Common myeloid progenitor, CD34-positive (primary cell): ENCODE results near the gene ANKRD7.

Experiments used
- CTCF ChIA-PET: fragments of 350-600 bp; sonication (Branson Sonifier 250); formaldehyde crosslinking; loops from one replicate; lab custom pipeline; 2021; ENCODE audit warnings: antibody characterized with exemption; lab: Charles Lee
- POLR2A ChIA-PET: fragments of 350-600 bp; sonication (Branson Sonifier 250); formaldehyde crosslinking; loops from one replicate; lab custom pipeline; 2021; ENCODE audit warnings: antibody characterized with exemption; lab: Charles Lee
- DNase-seq, 3 donors: peaks; one replicate each; pipeline versions ENCODE4 v3.0.0 to v3.0.0-alpha.2; 2013
- H3K27ac ChIP-seq, 2 experiments: 1 replicate in 1 of 2; 2 replicates in 1 of 2; pipeline ENCODE4 v1.7.0; 2013; ENCODE audit warnings: inconsistent platforms in 2 of 2, low read length in 2 of 2, mild to moderate bottlenecking in 2 of 2, low read depth in 1 of 2, moderate library complexity in 1 of 2; ENCODE audit not compliant: severe bottlenecking in 2 of 2, insufficient read depth in 1 of 2, poor library complexity in 1 of 2
- H3K27me3 ChIP-seq, 5 experiments: replicated peaks in 2 of 5; 1 replicate in 3 of 5; 2 replicates in 2 of 5; pipeline versions ENCODE4 v1.6.1 to v1.7.0; 2013; ENCODE audit warnings: low read length in 4 of 5, mild to moderate bottlenecking in 2 of 5, moderate library complexity in 2 of 5, inconsistent platforms in 1 of 5; ENCODE audit not compliant: insufficient read depth in 5 of 5, control insufficient read depth in 4 of 5
- H3K36me3 ChIP-seq, 4 experiments: 1 replicate in 2 of 4; 2 replicates in 2 of 4; pipeline versions ENCODE4 v1.6.1 to v1.7.0; 2013; ENCODE audit warnings: low read length in 3 of 4, control low read depth in 1 of 4, mild to moderate bottlenecking in 1 of 4; ENCODE audit not compliant: control insufficient read depth in 4 of 4, insufficient read depth in 4 of 4
- H3K4me1 ChIP-seq, 4 experiments: 1 replicate in 3 of 4; 2 replicates in 1 of 4; pipeline versions ENCODE4 v1.6.1 to v1.7.1; 2013; ENCODE audit warnings: low read length in 3 of 4, mild to moderate bottlenecking in 3 of 4, control low read depth in 1 of 4, inconsistent platforms in 1 of 4, moderate library complexity in 1 of 4; ENCODE audit not compliant: control insufficient read depth in 4 of 4, insufficient read depth in 4 of 4; ENCODE audit errors: control extremely low read depth in 1 of 4
- H3K4me3 ChIP-seq, 7 experiments: 1 replicate in 4 of 7; 2 replicates in 3 of 7; pipeline versions ENCODE4 v1.5.1 to v1.7.0; 2013; ENCODE audit warnings: mild to moderate bottlenecking in 7 of 7, low read length in 6 of 7, moderate library complexity in 6 of 7, inconsistent platforms in 2 of 7, low read depth in 2 of 7, control low read depth in 1 of 7; ENCODE audit not compliant: insufficient read depth in 4 of 7, control insufficient read depth in 1 of 7; ENCODE audit errors: extremely low read depth in 1 of 7
- H3K9me3 ChIP-seq, 5 experiments: 1 replicate in 4 of 5; 2 replicates in 1 of 5; pipeline versions ENCODE4 v1.6.1 to v1.7.1; 2013; ENCODE audit warnings: low read length in 4 of 5, mild to moderate bottlenecking in 2 of 5, inconsistent platforms in 1 of 5, low read depth in 1 of 5, moderate library complexity in 1 of 5; ENCODE audit not compliant: control insufficient read depth in 4 of 5, insufficient read depth in 2 of 5; ENCODE audit errors: control extremely low read depth in 1 of 5
- WGBS: methylation state at CpG from one replicate; pipeline ENCODE4 v1.1.5; 2013; ENCODE audit not compliant: insufficient coverage; 5-methylcytosine and 5-hydroxymethylcytosine counted together

The ANKRD7 gene

GRCh38 chr7:118184565-118184940 lies 40.0 kb upstream of the ANKRD7 start:
- 35% methylated on average over 4 of the region's 10 CpGs for WGBS
- H3K9me3 ChIP-seq, result no peaks in the 10 kb centered on the region
- DNase-seq, result no peak
- no peaks in the 10 kb centered on the region for H3K27me3 ChIP-seq
- H3K27ac ChIP-seq, result peak overlapping the region; percentile 95 to 98
- POLR2A ChIA-PET, result interaction anchor here (0.5 to 0.7 kb wide), 2 partner anchors 9 to 23 kb away, joined by 3 read pairs; no protein-coding TSS in a partner anchor
- CTCF ChIA-PET, result interaction anchor here (0.9 to 1.2 kb wide), 2 partner anchors 11 to 13 kb away, joined by 3 to 4 read pairs; no protein-coding TSS in a partner anchor
- peaks cover 8 to 26% (median 17%) of the 10 kb centered on the region in 4 experiments for H3K4me1 ChIP-seq
- H3K36me3 ChIP-seq, result peaks cover 4 to 21% (median 11%) of the 10 kb centered on the region in 4 experiments
- peak overlapping the region in 6 of 7 experiments; percentile 82 to 100 (median 88) for H3K4me3 ChIP-seq

- H3K36me3 ChIP-seq, result peaks cover 5 to 27% (median 13%) of the 10 kb centered on the region in 4 experiments
- no peaks in the 10 kb centered on the region for H3K9me3 ChIP-seq
- H3K27ac ChIP-seq, result peak overlapping the region in 1 of 2 experiments; percentile 98
- no peaks in the 10 kb centered on the region for H3K27me3 ChIP-seq
- 100% methylated on average over 1 of the region's 6 CpGs for WGBS
- peaks cover 8 to 26% (median 17%) of the 10 kb centered on the region in 4 experiments for H3K4me1 ChIP-seq
- ChIA-PET POLR2A (interaction anchor here (0.5 kb wide), 1 partner anchor 9 kb away, joined by 3 read pairs; no protein-coding TSS in a partner anchor), CTCF (interaction anchor here (0.9 to 1.1 kb wide), 3 partner anchors 10 to 14 kb away, joined by 3 to 4 read pairs (median 4); no protein-coding TSS in a partner anchor)
- peak overlapping the region in 5 of 7 experiments; percentile 82 to 94 (median 87) for H3K4me3 ChIP-seq
- DNase-seq, result no peak
Measured at GRCh38 chr7:118185163-118185860, 39.2 kb upstream of the ANKRD7 start.

GRCh38 chr7:118186501-118186900 lies 38.0 kb upstream of the ANKRD7 start:
- H3K4me3 ChIP-seq, result no peak overlapping the region
- CTCF ChIA-PET, result interaction anchor here (3.6 kb wide), 1 partner anchor 12 kb away, joined by 10 read pairs; no protein-coding TSS in a partner anchor
- H3K9me3 ChIP-seq, result no peaks in the 10 kb centered on the region
- peaks cover 7 to 36% (median 17%) of the 10 kb centered on the region in 4 experiments for H3K36me3 ChIP-seq
- peaks cover 8 to 26% (median 17%) of the 10 kb centered on the region in 4 experiments for H3K4me1 ChIP-seq
- H3K27ac ChIP-seq, result no peak overlapping the region
- POLR2A ChIA-PET, result no interaction called here
- DNase-seq, result peak in 2 of 3 donors; percentile 5 to 21
- H3K27me3 ChIP-seq, result no peaks in the 10 kb centered on the region

GRCh38 chr7:118194571-118194970 lies 29.9 kb upstream of the ANKRD7 start:
- H3K27me3 ChIP-seq, result no peaks in the 10 kb centered on the region
- POLR2A ChIA-PET, result no interaction called here
- H3K4me3 ChIP-seq, result no peak overlapping the region
- CTCF ChIA-PET, result interaction anchor here (0.7 to 1.4 kb wide), 6 partner anchors 9 to 449 kb away, joined by 3 to 6 read pairs (median 4); partner anchors contain the start of gene LSM8
- DNase-seq, result no peak
- no peak overlapping the region for H3K27ac ChIP-seq
- no peaks in the 10 kb centered on the region for H3K4me1 ChIP-seq
- peaks cover 4 to 22% (median 8%) of the 10 kb centered on the region in 4 experiments for H3K36me3 ChIP-seq
- WGBS, result 100% methylated on average over 2 of the region's 2 CpGs
- H3K9me3 ChIP-seq, result no peaks in the 10 kb centered on the region

GRCh38 chr7:118195837-118196474 lies 28.5 kb upstream of the ANKRD7 start:
- no CpG with 5 or more reads among the region's 6 CpGs for WGBS
- no peak overlapping the region for H3K4me3 ChIP-seq
- H3K36me3 ChIP-seq, result peaks cover 2 to 11% (median 3%) of the 10 kb centered on the region in 4 experiments
- CTCF ChIA-PET, result interaction anchor here (0.6 to 1.4 kb wide), 5 partner anchors 12 to 450 kb away, joined by 3 to 6 read pairs (median 3); partner anchors contain the start of gene LSM8
- H3K27ac ChIP-seq, result no peak overlapping the region
- peak; percentile 63 to 74 (median 71) for DNase-seq
- no peaks in the 10 kb centered on the region for H3K9me3 ChIP-seq
- H3K4me1 ChIP-seq, result no peaks in the 10 kb centered on the region
- POLR2A ChIA-PET, result no interaction called here
- no peaks in the 10 kb centered on the region for H3K27me3 ChIP-seq

GRCh38 chr7:118202061-118202460 lies 22.4 kb upstream of the ANKRD7 start:
- ChIA-PET POLR2A (no interaction called here), CTCF (no interaction called here)
- Histone ChIP-seq H3K27ac (no peak overlapping the region), H3K4me1 (no peaks in the 10 kb centered on the region), H3K9me3 (no peaks in the 10 kb centered on the region), H3K27me3 (no peaks in the 10 kb centered on the region), H3K4me3 (no peak overlapping the region), H3K36me3 (no peaks in the 10 kb centered on the region)
- no peak for DNase-seq
- 94% methylated on average over 2 of the region's 2 CpGs for WGBS
